Choroid plexus epithelial cell (primary cell): ENCODE measurements around the gene STK10.

Experiments used
- DNase-seq: peaks from one replicate; pipeline ENCODE4 v3.0.0-alpha.2; 2010; ENCODE audit warnings: low read depth
- H3K4me3 ChIP-seq: 2 replicates; pipeline ENCODE4 v1.5.1; 2011; ENCODE audit warnings: low read depth, mild to moderate bottlenecking, control low read depth, low read length, moderate library complexity
- TF ChIP-seq, protein P1 (sequence below): conservative IDR thresholded peaks from 2 replicates; pipeline ENCODE4 v1.5.1; 2011; ENCODE audit warnings: low read depth, mild to moderate bottlenecking, control low read depth, inconsistent platforms, low read length, moderate library complexity

The STK10 gene

DNA sequence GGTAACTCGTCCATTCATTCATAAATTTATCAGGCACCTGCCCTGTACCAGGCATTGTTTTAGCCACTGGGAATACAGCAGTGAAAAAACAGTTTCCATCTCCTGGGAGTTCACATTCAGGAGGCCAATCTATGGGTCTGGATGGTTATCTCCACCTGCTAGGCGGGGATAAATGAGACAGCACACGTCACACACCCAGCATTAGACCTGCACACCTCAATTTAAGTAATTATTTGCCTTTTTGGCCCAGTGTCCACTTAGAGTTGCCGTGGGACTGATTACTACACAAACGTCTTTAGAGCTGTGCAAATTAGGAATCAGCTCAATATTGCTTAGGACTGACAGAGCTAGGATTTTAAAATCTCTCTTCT lies 46.1 kb downstream of the STK10 start:
- TF ChIP-seq, protein P1, sequence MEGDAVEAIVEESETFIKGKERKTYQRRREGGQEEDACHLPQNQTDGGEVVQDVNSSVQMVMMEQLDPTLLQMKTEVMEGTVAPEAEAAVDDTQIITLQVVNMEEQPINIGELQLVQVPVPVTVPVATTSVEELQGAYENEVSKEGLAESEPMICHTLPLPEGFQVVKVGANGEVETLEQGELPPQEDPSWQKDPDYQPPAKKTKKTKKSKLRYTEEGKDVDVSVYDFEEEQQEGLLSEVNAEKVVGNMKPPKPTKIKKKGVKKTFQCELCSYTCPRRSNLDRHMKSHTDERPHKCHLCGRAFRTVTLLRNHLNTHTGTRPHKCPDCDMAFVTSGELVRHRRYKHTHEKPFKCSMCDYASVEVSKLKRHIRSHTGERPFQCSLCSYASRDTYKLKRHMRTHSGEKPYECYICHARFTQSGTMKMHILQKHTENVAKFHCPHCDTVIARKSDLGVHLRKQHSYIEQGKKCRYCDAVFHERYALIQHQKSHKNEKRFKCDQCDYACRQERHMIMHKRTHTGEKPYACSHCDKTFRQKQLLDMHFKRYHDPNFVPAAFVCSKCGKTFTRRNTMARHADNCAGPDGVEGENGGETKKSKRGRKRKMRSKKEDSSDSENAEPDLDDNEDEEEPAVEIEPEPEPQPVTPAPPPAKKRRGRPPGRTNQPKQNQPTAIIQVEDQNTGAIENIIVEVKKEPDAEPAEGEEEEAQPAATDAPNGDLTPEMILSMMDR, result no peak
- H3K4me3 ChIP-seq, result no peak overlapping the region

DNA sequence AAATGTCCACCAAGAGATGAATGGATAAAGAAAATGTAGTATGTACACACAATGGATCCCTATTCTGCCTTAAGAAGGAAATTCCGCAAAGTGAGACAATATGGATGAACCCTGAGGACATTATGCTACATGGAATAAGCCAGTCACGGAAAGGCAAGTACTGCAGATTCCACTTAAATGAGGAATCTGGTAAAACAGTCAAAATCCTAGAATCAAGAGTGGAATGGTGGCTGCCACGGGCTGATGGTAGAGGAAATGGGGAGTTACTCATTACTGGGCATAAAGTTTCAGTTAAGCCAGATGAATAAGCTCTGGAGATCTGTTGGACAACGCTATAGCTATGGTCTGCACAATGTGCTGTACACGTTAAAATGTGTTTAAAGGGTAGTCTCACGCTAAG lies 47.2 kb downstream of the STK10 start:
- H3K4me3 ChIP-seq, result no peak overlapping the region
- TF ChIP-seq, protein P1, result no peak
- no peak for DNase-seq

More for the DNA sequence above, 46.1 kb downstream of the STK10 start:
- DNase-seq, result no peak

DNA sequence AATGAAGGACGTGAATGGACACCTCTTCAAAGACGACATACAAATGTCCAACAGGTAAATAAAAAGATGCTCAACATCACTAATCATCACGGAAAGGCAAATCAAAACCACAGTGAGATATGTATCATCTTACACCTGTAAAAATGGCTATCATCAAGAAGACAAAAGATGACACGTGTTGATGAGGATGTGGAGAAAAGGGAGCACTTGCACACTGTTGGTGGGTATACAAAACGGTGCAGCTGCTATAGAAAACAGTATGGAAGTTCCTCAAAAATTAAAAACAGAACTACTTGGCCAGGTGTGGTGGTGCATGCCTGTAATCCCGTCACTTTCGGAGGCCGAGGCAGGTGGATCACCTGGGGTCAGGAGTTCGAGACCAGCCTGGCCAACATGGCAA lies 47.9 kb downstream of the STK10 start:
- TF ChIP-seq, protein P1, result no peak
- DNase-seq, result no peak
- H3K4me3 ChIP-seq, result no peak overlapping the region

DNA sequence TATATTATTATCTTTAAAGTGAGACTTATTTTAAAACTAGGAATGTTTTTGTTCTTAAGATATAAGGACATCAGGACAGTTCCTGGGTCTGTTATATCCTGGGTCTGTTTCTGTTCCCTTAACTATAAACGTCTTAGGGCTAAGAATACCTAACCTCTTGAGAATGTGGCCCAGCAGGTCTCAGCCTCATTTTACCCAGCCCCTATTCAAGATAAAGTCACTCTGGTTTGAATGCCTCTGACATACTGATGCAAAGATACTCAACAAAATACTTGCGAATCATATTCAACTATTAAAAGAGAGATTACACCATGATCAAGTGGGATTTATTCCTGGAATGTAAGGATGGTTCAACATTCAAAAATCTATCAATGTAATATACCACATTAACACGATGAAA lies 51.0 kb downstream of the STK10 start:
- DNase-seq, result no peak
- TF ChIP-seq, protein P1, result no peak
- no peak overlapping the region for H3K4me3 ChIP-seq

DNA sequence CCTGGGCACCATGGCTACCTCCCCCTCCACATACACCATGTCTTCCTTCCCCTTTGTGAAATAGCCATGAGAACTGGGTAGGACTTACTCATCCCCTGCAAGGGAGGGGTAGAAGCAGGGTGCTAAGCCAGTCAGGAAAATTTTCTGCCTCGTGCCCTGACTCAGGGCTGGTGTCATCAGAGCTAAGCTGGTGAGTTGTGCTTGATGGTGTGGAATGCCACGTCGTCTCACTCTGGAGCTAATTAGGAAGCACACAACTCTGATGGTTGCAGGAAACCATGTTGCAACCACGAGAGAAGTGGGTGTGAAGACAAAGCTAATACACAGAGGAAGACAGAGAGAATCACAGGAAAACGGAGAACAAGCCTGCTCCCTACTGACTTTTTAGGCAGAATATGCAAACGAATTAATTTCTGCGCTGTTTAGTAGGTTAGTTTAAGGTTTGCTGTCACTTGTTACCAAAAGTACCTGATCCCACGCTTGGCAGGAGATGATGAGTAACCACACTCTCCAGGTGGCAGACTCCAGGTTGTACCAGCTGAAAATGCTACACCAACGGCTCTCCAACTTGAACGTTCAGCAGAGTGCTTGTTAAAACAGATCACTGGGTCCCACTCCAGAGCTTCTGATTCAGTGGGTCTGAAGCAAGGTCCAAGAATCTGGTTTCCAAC lies 54.5 kb downstream of the STK10 start:
- H3K4me3 ChIP-seq, result no peak overlapping the region
- TF ChIP-seq, protein P1, result no peak
- DNase-seq, result peak; percentile 85

DNA sequence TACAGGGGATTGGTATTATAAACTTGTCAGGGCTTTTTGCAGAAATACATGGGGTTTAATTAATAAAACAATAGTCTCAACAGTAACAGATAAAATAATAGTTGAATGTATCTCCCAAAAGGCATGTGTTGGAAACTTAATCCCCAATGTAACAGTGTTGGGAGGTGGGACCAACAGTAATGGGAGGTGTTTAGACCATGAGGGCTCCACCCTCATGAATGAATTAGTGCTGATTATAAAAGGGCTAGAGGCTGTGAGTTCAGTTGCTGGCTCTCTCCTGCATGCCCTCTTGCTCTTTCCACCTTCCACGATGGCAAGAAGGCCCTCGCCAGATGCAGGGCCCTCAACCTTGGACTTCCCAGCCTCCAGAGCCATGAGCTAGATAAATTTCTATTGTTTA lies 56.3 kb downstream of the STK10 start:
- no peak for DNase-seq

More for the DNA sequence above, 56.3 kb downstream of the STK10 start:
- TF ChIP-seq, protein P1, result no peak
- H3K4me3 ChIP-seq, result no peak overlapping the region
